K562 (cell line): Measurements from ENCODE around the gene HNRNPK. TPM values are rescaled to one million over a fixed set of nuclear protein-coding genes. Genes with fewer than 3 reads are reported as not detected.

Experiments used
- ATAC-seq: fragments of 200-7000 bp; cut with Tn5 transposase; 3 replicates; pipeline ENCODE4 v1.9.1; 2020; ENCODE audit warnings: moderate library complexity
- BruUV-seq: library from RNA; stranded (reverse); fragments of 400-500 nt; replicated peaks from 2 replicates; lab custom pipeline; 2021; lab: Mats Ljungman, UMichigan
- CTCF ChIA-PET: fragments of 300-600 bp; formaldehyde crosslinking; extraction: SDS; loops from one replicate; lab custom pipeline; 2021; ENCODE audit warnings: low intra/inter-chr PET ratio; lab: Yijun Ruan, JAX
- POLR2A ChIA-PET: fragments of 300-600, 350-650 bp; sonication (Branson Sonifier 250); formaldehyde crosslinking; extraction: SDS; loops from one replicate; lab custom pipeline; 2021; ENCODE audit warnings: antibody characterized with exemption, inconsistent platforms; lab: Yijun Ruan, JAX
- DNase-seq, 4 experiments: peaks; one replicate each; pipeline versions ENCODE4 v3.0.0 to v3.0.0-alpha.2; 2011 to 2018; ENCODE audit warnings: low spot score in 3 of 4, mixed read lengths in 3 of 4; ENCODE audit errors: extremely low read depth in 1 of 4
- FAIRE-seq: peaks from 2 replicates; lab custom pipeline; 2011; peaks lifted over from hg19 to GRCh38; lab: Jason Lieb, UNC
- H2AFZ ChIP-seq: 2 replicates; pipeline ENCODE4 v1.6.0; 2011; ENCODE audit warnings: low read depth, low read length, control low read depth, inconsistent platforms
- H3K27ac ChIP-seq: fragments of 200-600 bp; 3 replicates; pipeline ENCODE4 v1.8.0; 2011; ENCODE audit warnings: low read depth, mild to moderate bottlenecking, control low read depth, inconsistent platforms, low read length, moderate library complexity, mixed read lengths; ENCODE audit errors: extremely low read depth
- H3K27me3 ChIP-seq, 2 experiments: fragments of 300-600 bp in 1 of 2; 2 replicates in 1 of 2; 3 replicates in 1 of 2; pipeline versions ENCODE4 v1.6.0 to v1.8.0; 2011; ENCODE audit warnings: inconsistent platforms in 2 of 2, low read length in 2 of 2, mild to moderate bottlenecking in 1 of 2, mixed read lengths in 1 of 2, moderate library complexity in 1 of 2; ENCODE audit not compliant: control insufficient read depth in 2 of 2, insufficient read depth in 2 of 2
- H3K36me3 ChIP-seq: fragments of 300-600 bp; 3 replicates; pipeline ENCODE4 v1.8.0; 2011; ENCODE audit warnings: mild to moderate bottlenecking, low read length, inconsistent platforms; ENCODE audit not compliant: control insufficient read depth, insufficient read depth
- H3K4me1 ChIP-seq, 2 experiments: fragments of 200-600 bp in 1 of 2; replicated peaks in 1 of 2; 2 replicates in 1 of 2; 3 replicates in 1 of 2; pipeline versions ENCODE4 v1.5.1 to v1.8.0; 2011; ENCODE audit warnings: inconsistent platforms in 2 of 2, low read length in 2 of 2, mild to moderate bottlenecking in 1 of 2, mixed read lengths in 1 of 2, moderate library complexity in 1 of 2; ENCODE audit not compliant: control insufficient read depth in 2 of 2, insufficient read depth in 2 of 2
- H3K4me2 ChIP-seq: 2 replicates; pipeline ENCODE4 v1.6.1; 2011; ENCODE audit warnings: low read length, control low read depth, inconsistent platforms, mixed read lengths; ENCODE audit not compliant: insufficient read depth
- H3K4me3 ChIP-seq: fragments of 200-600 bp; sonication (generic), shearing (Covaris generic); 2 replicates; pipeline ENCODE4 v1.5.1; 2016; ENCODE audit warnings: control low read depth, inconsistent platforms
- H3K79me2 ChIP-seq: fragments of 200-600 bp; 3 replicates; pipeline ENCODE4 v1.8.0; 2011; ENCODE audit warnings: low read length, inconsistent platforms; ENCODE audit not compliant: control insufficient read depth, insufficient read depth
- H3K9ac ChIP-seq, 2 experiments: 2 replicates each; pipeline versions ENCODE4 v1.6.0 to v1.6.1; 2011; ENCODE audit warnings: low read depth in 2 of 2, low read length in 2 of 2, control low read depth in 1 of 2, inconsistent platforms in 1 of 2, mild to moderate bottlenecking in 1 of 2, mixed read lengths in 1 of 2; ENCODE audit not compliant: insufficient read depth in 1 of 2
- H3K9me1 ChIP-seq: one replicate; pipeline ENCODE4 v1.6.0; 2011; ENCODE audit warnings: inconsistent platforms, mild to moderate bottlenecking, low read length, moderate library complexity; ENCODE audit not compliant: control insufficient read depth, insufficient read depth
- H3K9me3 ChIP-seq: replicated peaks from 2 replicates; pipeline ENCODE4 v1.5.1; 2011; ENCODE audit warnings: low read depth, low read length, inconsistent platforms; ENCODE audit not compliant: control insufficient read depth, insufficient read depth
- H4K20me1 ChIP-seq: replicated peaks from 2 replicates; pipeline ENCODE4 v1.6.1; 2011; ENCODE audit warnings: low read length, inconsistent platforms, mixed read lengths; ENCODE audit not compliant: control insufficient read depth, insufficient read depth
- HSF4 ChIP-seq: fragments of 250-450 bp; sonication (Bioruptor Pico); IDR thresholded peaks from 2 replicates; pipeline ENCODE4 v2.1.2; 2022; ENCODE audit warnings: mild to moderate bottlenecking, moderate library complexity, borderline replicate concordance
- LARP7 ChIP-seq: fragments of 450-650 bp; IDR thresholded peaks from 2 replicates; pipeline ENCODE4 v1.6.1; 2016
- MYBL2 ChIP-seq, 2 experiments: fragments of 450-650 bp in 1 of 2; sonication (generic) in 1 of 2; formaldehyde crosslinking in 1 of 2; IDR thresholded peaks; 2 replicates each; pipeline versions ENCODE4 v1.6.1 to v1.8.1; 2017 to 2022; ENCODE audit warnings: borderline replicate concordance in 1 of 2, inconsistent platforms in 1 of 2, low read depth in 1 of 2, mild to moderate bottlenecking in 1 of 2, missing genetic modification reagents in 1 of 2, moderate library complexity in 1 of 2
- NFIC ChIP-seq: fragments of 450-650 bp; IDR thresholded peaks from 2 replicates; pipeline ENCODE4 v1.6.1; 2017; ENCODE audit warnings: mild to moderate bottlenecking, inconsistent platforms
- ZNF212 ChIP-seq: fragments of 450-650 bp; formaldehyde crosslinking; IDR thresholded peaks from 2 replicates; pipeline ENCODE4 v1.4.0; 2020; ENCODE audit warnings: mild to moderate bottlenecking
- WGBS: fragments of 100-300 bp; shearing (Covaris generic); methylation state at CpG from one replicate; pipeline ENCODE4 v1.1.6; 2016; ENCODE audit warnings: low coverage, mixed read lengths; ENCODE audit not compliant: insufficient coverage; ENCODE audit errors: missing lambda C conversion rate; 5-methylcytosine and 5-hydroxymethylcytosine counted together
- in situ Hi-C: fragments of 300-500 bp; cut with MboI; formaldehyde crosslinking; loops from 4 replicates; pipeline ENCODE4 v1.15.0; 2018; ENCODE audit warnings: inconsistent platforms, mixed read lengths
- intact Hi-C: fragments of 100-400 bp; cut with micrococcal nuclease; formaldehyde crosslinking; loops from 2 replicates; pipeline ENCODE4 v1.14.2; 2022
- polyA plus RNA-seq, 8 experiments: library from polyadenylated mRNA; depleted of rRNA in 4 of 8; stranded (reverse) in 5 of 8; unstranded in 3 of 8; fragments of >200 nt; fragmentation: Nextera tagmentation in 2 of 8; fragmentation: Illumina TruSeq in 1 of 8; extraction: Ambion mirVana in 2 of 8; extraction: Trizol in 1 of 8; gene quantifications; 2 replicates each; pipeline versions ENCODE4 v1.2.1 to v1.2.3, GENCODE V29; 2011 to 2014; ENCODE audit warnings: inconsistent platforms in 1 of 8, missing spikeins in 1 of 8
- total RNA-seq, 7 experiments: library from RNA; depleted of rRNA in 6 of 7; stranded (reverse); fragments of >200 nt in 6 of 7; fragmentation: Illumina TruSeq in 2 of 7; extraction: Trizol in 2 of 7; gene quantifications; 2 replicates each; pipeline versions ENCODE4 v1.2.1 to v1.2.3, GENCODE V29; 2011 to 2021; ENCODE audit warnings: low replicate concordance in 1 of 7
- TF ChIP-seq, protein P1 (sequence below): fragments of 450-650 bp; IDR thresholded peaks from 2 replicates; pipeline ENCODE4 v1.6.1; 2016; ENCODE audit warnings: mild to moderate bottlenecking, moderate library complexity

HNRNPK gene
- total and polyA plus RNA-seq, 9 of the 15 experiments (the other 6 are each of a cell fraction or from before 2014, with no cell fraction given): 224 to 883 (median 618) TPM

DNA sequence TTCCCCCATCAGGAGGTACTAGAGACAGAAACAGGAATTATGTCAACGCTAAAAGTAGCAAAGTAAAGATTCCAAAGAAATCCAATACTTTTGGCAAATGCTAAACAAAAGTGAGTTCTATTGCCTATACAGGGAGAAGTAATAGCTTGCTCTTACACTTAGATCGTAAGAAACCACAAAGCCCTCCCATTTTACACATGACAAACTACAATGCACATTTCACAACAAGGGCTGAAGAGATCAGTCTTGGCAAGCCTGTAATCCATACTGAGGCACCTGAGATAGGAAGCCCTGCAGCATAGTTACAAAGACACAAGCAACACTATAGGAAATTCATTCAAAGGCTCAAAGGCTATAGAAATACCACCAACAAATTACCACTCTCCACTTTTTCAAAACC lies 7.7 kb downstream of the HNRNPK start:
- DNase-seq (no peak), ATAC-seq (no peak), FAIRE-seq (no peak)
- intact Hi-C loops: no loop called here
- H3K9ac ChIP-seq: no peak overlapping the region
- 93% methylated on average over 2 of the region's 2 CpGs for WGBS
- no TSS peak for BruUV-seq
- H3K36me3 ChIP-seq: peaks cover 98% of the 10 kb centered on the region
- H3K4me3 ChIP-seq: no peak overlapping the region
- H3K79me2 ChIP-seq: peaks cover 54% of the 10 kb centered on the region
- ChIA-PET CTCF (no interaction called here), POLR2A (interaction anchor here (1.1 to 1.9 kb wide), 2 partner anchors 8 to 9 kb away, joined by 4 to 8 read pairs; partner anchors contain the start of genes HNRNPK and RMI1)
- H4K20me1 ChIP-seq: peaks cover 8% of the 10 kb centered on the region; the same call in 1 of the 2 replicates
- no peaks in the 10 kb centered on the region for H3K9me3 ChIP-seq
- TF ChIP-seq ZNF212 (no peak), NFIC (no peak), MYBL2 (IDR thresholded peaks at IDR 0.05; ENCODE audit: low read depth) (no peak), MYBL2 (CRISPR knock-in tag; IDR thresholded peaks at IDR 0.05; ENCODE audit: borderline replicate concordance) (no peak), HSF4 (no peak), LARP7 (no peak)
- TF ChIP-seq, protein P1, sequence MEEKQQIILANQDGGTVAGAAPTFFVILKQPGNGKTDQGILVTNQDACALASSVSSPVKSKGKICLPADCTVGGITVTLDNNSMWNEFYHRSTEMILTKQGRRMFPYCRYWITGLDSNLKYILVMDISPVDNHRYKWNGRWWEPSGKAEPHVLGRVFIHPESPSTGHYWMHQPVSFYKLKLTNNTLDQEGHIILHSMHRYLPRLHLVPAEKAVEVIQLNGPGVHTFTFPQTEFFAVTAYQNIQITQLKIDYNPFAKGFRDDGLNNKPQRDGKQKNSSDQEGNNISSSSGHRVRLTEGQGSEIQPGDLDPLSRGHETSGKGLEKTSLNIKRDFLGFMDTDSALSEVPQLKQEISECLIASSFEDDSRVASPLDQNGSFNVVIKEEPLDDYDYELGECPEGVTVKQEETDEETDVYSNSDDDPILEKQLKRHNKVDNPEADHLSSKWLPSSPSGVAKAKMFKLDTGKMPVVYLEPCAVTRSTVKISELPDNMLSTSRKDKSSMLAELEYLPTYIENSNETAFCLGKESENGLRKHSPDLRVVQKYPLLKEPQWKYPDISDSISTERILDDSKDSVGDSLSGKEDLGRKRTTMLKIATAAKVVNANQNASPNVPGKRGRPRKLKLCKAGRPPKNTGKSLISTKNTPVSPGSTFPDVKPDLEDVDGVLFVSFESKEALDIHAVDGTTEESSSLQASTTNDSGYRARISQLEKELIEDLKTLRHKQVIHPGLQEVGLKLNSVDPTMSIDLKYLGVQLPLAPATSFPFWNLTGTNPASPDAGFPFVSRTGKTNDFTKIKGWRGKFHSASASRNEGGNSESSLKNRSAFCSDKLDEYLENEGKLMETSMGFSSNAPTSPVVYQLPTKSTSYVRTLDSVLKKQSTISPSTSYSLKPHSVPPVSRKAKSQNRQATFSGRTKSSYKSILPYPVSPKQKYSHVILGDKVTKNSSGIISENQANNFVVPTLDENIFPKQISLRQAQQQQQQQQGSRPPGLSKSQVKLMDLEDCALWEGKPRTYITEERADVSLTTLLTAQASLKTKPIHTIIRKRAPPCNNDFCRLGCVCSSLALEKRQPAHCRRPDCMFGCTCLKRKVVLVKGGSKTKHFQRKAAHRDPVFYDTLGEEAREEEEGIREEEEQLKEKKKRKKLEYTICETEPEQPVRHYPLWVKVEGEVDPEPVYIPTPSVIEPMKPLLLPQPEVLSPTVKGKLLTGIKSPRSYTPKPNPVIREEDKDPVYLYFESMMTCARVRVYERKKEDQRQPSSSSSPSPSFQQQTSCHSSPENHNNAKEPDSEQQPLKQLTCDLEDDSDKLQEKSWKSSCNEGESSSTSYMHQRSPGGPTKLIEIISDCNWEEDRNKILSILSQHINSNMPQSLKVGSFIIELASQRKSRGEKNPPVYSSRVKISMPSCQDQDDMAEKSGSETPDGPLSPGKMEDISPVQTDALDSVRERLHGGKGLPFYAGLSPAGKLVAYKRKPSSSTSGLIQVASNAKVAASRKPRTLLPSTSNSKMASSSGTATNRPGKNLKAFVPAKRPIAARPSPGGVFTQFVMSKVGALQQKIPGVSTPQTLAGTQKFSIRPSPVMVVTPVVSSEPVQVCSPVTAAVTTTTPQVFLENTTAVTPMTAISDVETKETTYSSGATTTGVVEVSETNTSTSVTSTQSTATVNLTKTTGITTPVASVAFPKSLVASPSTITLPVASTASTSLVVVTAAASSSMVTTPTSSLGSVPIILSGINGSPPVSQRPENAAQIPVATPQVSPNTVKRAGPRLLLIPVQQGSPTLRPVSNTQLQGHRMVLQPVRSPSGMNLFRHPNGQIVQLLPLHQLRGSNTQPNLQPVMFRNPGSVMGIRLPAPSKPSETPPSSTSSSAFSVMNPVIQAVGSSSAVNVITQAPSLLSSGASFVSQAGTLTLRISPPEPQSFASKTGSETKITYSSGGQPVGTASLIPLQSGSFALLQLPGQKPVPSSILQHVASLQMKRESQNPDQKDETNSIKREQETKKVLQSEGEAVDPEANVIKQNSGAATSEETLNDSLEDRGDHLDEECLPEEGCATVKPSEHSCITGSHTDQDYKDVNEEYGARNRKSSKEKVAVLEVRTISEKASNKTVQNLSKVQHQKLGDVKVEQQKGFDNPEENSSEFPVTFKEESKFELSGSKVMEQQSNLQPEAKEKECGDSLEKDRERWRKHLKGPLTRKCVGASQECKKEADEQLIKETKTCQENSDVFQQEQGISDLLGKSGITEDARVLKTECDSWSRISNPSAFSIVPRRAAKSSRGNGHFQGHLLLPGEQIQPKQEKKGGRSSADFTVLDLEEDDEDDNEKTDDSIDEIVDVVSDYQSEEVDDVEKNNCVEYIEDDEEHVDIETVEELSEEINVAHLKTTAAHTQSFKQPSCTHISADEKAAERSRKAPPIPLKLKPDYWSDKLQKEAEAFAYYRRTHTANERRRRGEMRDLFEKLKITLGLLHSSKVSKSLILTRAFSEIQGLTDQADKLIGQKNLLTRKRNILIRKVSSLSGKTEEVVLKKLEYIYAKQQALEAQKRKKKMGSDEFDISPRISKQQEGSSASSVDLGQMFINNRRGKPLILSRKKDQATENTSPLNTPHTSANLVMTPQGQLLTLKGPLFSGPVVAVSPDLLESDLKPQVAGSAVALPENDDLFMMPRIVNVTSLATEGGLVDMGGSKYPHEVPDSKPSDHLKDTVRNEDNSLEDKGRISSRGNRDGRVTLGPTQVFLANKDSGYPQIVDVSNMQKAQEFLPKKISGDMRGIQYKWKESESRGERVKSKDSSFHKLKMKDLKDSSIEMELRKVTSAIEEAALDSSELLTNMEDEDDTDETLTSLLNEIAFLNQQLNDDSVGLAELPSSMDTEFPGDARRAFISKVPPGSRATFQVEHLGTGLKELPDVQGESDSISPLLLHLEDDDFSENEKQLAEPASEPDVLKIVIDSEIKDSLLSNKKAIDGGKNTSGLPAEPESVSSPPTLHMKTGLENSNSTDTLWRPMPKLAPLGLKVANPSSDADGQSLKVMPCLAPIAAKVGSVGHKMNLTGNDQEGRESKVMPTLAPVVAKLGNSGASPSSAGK: no peak
- H3K4me1 ChIP-seq: no peaks in the 10 kb centered on the region; a peak in 1 of 5 replicates
- in situ Hi-C loops: no loop called here
- no peaks in the 10 kb centered on the region for H3K9me1 ChIP-seq
- H3K27ac ChIP-seq: no peak overlapping the region
- no peaks in the 10 kb centered on the region for H3K27me3 ChIP-seq
- no peak overlapping the region for H2AFZ ChIP-seq
- no peak overlapping the region for H3K4me2 ChIP-seq
